HG03175 (cell line): ENCODE results near the gene MYLK.
"Not testable (repeated sequence)": the region's sequence is repeated elsewhere in the genome, so short reads cannot be mapped to it uniquely, and the experiment has no call there.

Source experiments
- ATAC-seq: cut with Tn5 transposase; IDR thresholded peaks from one replicate; pipeline ENCODE4 v1.9.1; 2021; ENCODE audit warnings: mild to moderate bottlenecking, moderate library complexity; ENCODE audit not compliant: unreplicated experiment

MYLK gene

GRCh38 chr3:123706871-123707270 lies 177.3 kb downstream of the MYLK start:
- no peak for ATAC-seq

GRCh38 chr3:123705488-123706285 lies 178.4 kb downstream of the MYLK start:
- ATAC-seq: no peak

GRCh38 chr3:123703663-123704062 lies 180.5 kb downstream of the MYLK start:
- ATAC-seq: not testable (repeated sequence)

GRCh38 chr3:123702720-123703119 lies 181.4 kb downstream of the MYLK start:
- ATAC-seq: no peak

- not testable (repeated sequence) for ATAC-seq
These were observed 182.1 kb downstream of the MYLK start for GRCh38 chr3:123702057-123702456.

- ATAC-seq: no peak
These were observed 183.1 kb downstream of the MYLK start for GRCh38 chr3:123700791-123701722.

- ATAC-seq: no peak
These were observed 185.3 kb downstream of the MYLK start for GRCh38 chr3:123698813-123699212.

GRCh38 chr3:123696808-123697207 lies 187.3 kb downstream of the MYLK start:
- no peak for ATAC-seq

- ATAC-seq: no peak
These were observed 188.1 kb downstream of the MYLK start for GRCh38 chr3:123695731-123696640.

GRCh38 chr3:123695152-123695551 lies 189.0 kb downstream of the MYLK start:
- ATAC-seq: no peak

GRCh38 chr3:123694366-123695087 lies 189.6 kb downstream of the MYLK start:
- no peak for ATAC-seq

- ATAC-seq: no peak
These were observed 190.4 kb downstream of the MYLK start for GRCh38 chr3:123693584-123694190.

GRCh38 chr3:123692671-123693070 lies 191.5 kb downstream of the MYLK start:
- no peak for ATAC-seq

GRCh38 chr3:123692041-123692440 lies 192.1 kb downstream of the MYLK start:
- no peak for ATAC-seq

GRCh38 chr3:123689831-123690230 lies 194.3 kb downstream of the MYLK start:
- no peak for ATAC-seq

GRCh38 chr3:123688241-123688747 lies 195.8 kb downstream of the MYLK start:
- ATAC-seq: no peak

- no peak for ATAC-seq
These were observed 196.8 kb downstream of the MYLK start for GRCh38 chr3:123687286-123687685.

GRCh38 chr3:123686251-123686650 lies 197.9 kb downstream of the MYLK start:
- no peak for ATAC-seq

GRCh38 chr3:123685780-123686179 lies 198.4 kb downstream of the MYLK start:
- no peak for ATAC-seq
